HCEC 1CT (cell line): ENCODE data around the gene CDKAL1.
A peak's percentile ranks its signal among the peaks of the same experiment; 100 is the strongest.
"Not testable (repeated sequence)": the region's sequence is repeated elsewhere in the genome, so short reads cannot be mapped to it uniquely, and the experiment has no call there.

Experiments
- DNase-seq: peaks from one replicate; pipeline ENCODE4 v3.0.0-alpha.2; 2017

Gene CDKAL1

DNA sequence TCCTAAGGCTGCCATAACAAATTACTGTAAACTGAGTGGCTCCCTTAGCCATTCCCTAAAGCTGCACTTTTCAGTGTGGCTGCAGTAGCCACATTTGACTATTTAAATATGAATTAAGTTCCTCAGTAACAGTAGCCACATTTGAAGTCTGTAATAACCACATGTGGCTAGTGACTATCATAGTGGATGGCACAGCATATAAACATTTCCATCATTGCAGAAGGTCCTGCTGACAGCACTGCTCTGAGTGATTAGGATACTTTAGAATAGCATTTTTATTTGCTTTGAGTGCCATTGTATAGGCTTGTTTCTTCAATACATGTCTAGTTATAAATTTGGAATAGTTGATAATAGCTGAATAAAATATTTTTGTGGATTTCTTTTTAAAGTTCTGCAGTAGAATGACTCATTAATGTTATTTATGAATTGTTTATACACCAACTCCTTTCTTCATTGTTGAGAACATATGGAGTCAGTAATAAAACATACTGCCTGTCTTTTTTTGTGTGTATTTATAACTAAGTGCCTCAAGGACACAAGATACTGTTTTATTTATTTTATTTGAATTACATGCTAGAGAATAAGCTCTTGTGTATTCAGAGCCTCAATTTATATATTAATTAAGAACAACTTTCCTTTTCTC lies 217.2 kb downstream of the CDKAL1 start:
- peak; percentile 47 for DNase-seq

- peak; percentile 64 for DNase-seq
These were observed 221.4 kb downstream of the CDKAL1 start for GRCh38 chr6:20755631-20756030.

GRCh38 chr6:20756584-20757147 lies 222.4 kb downstream of the CDKAL1 start:
- DNase-seq = not testable (repeated sequence)

DNA sequence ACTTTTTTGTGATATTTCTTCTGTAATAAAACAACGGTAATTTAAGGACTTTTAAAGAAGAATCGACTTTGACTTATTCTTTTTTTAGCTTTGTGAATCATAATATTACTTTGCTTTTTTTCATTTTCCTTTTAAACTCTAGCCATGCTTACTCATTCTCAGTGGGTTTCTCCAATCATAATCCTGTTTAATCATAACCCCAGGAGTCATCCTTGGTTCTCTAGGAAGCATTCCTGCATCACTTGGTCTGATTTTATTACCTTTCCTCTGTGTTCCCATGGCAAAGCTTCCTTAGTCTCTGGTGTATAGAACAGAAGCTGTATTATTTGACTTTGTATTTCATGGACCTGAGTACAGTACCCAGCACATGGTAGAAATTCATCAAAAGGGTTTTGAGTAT lies 223.5 kb downstream of the CDKAL1 start:
- DNase-seq = peak; percentile 72

DNA sequence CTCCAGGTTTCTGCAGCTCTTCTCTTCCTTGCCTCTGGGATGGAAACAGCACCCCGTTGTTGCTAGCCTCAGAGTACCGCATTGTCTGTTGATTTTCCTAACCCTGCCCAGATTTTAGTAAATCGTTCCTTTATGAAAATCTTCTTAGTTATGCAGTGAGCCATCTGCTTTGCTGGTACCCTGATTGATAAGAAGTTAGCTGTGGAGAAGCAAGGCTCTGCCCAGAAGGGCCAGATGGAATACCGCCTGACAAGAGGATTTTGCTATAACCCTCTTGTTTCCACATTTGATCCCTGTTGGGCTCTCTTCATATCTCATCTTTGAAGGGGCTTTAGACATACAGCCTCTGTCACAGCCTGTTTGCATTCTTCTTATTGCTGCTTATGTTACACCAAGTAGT lies 229.0 kb downstream of the CDKAL1 start:
- DNase-seq = no peak

GRCh38 chr6:20769631-20770030 lies 235.4 kb downstream of the CDKAL1 start:
- no peak for DNase-seq

GRCh38 chr6:20770773-20771172 lies 236.5 kb downstream of the CDKAL1 start:
- DNase-seq = peak; percentile 7

DNA sequence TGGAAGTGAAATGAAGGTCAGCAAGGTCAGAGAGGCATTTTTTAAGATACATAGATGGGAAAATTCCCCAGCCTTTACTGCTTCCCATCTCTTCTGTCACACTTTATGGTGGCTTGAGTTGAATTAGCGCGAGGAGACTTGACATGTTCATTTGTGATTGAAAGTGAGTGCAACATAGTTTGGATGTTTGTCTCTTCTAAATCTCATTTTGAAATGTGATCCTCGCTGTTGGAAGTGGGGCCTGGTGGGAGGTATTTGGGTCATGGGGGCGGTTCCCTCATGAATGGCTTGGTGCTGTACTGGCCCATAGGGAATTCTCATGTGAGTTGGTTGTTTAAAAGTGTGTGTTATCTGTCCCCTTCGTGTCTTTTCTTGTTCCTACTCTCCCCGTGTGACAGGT lies 237.2 kb downstream of the CDKAL1 start:
- DNase-seq = no peak

- DNase-seq = no peak
These were observed 239.6 kb downstream of the CDKAL1 start for GRCh38 chr6:20773822-20774221.

DNA sequence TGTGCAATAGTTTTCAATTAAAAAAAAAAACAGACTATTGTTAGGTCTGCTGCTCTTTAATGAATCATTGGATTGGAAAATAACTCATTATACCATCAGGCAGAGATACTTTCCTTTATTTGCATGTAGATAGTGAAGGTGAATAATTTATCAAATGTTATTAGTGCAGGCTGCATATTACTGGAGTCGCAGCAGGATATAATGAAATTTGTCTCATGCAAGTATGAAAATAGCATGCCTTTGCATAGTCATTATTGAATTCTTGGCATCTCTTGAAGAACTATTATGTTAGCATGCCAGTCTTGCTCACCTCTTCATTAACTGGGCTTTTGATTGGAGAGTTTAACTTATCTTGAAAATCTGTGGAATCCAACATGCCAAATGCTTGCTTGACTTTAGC lies 241.7 kb downstream of the CDKAL1 start:
- DNase-seq = no peak

GRCh38 chr6:20777801-20778200 lies 243.5 kb downstream of the CDKAL1 start:
- DNase-seq = no peak

DNA sequence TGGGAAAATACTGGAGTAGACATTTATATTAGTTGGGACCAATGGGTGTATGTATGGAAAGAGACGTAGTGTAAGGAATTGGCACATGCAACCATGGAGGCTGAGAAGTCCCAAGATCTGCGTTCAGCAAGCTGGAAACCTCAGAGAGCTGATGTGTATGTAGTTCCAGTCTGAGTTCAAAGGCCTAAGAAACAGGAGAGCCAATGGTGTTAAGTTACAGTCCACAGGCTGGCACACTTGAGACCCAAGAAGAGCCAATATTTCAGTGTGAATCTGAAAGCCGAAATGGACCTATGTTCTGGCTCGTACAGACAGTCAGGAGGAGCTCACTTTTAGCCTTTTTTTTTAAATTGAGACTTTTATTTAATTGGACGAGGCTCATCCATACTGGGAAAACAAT lies 244.2 kb downstream of the CDKAL1 start:
- no peak for DNase-seq

DNA sequence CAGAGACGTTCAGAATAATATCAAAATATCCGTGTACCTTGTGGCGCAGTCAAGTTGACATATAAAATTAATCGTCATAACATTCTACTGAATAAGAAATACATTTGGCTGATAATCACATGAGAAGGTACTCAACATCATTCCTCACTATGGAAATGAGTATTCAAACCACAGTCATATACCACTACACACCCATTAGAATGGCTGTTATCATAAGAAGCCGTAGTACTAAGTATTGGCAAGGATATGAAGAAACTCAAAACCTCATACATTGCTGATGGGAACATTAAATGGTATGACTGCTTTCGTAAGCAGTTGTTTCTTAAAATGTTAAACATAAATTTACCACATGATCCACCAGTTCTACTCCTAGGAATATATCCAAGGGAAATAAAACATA lies 244.7 kb downstream of the CDKAL1 start:
- no peak for DNase-seq

DNA sequence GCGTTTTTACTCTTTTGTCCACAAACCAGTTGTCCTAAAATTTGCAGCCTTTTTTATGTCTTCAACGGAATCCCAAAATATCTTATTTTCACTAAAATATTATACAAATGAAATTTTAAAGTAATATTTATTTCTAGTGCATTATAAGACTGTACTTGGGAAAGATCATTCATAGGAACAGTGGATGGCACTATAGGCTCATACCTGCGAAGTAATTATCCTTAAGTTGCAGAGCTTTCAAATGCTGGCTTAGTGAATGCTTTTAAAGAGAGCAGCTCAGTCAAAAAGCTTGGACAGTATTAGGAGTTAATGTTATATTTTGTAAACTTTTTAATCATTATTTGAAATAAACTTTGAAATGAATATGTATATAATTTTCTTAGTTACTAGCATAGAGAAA lies 254.9 kb downstream of the CDKAL1 start:
- DNase-seq = no peak

DNA sequence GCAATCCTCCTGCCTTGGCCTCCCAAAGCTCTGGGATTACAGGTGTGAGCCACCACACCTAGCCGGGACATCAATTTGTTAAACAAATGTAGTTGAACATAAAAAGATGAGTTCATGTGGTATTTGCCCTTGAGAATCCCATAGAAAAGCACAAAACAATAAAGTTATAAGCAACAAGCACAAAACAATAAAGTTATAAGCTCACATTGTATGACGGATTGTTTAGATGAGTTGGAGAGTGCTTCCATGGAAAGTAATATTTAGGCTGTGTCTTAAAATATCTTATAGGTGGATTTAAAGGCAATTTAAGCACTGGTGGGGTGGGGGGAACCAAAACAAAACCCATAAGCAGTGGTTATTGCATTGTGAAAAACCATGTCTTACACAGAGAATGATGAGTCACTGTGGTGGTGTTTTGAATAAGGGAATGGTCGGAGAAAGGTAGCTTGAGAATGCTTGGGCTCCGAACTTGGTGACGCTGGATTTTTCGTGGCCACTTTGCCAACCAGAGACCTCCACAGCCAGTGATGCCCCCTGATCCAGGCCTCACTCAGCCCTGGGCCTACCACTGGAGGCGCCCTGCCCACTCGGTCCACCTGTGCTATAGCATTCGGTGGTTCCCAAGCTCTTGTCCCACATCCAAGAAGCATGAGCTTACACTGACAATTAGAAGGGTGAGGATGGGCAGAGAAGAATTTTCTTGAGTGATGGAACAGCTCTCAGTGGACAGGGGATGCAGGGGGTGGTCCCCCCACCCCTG lies 256.0 kb downstream of the CDKAL1 start:
- DNase-seq = no peak

DNA sequence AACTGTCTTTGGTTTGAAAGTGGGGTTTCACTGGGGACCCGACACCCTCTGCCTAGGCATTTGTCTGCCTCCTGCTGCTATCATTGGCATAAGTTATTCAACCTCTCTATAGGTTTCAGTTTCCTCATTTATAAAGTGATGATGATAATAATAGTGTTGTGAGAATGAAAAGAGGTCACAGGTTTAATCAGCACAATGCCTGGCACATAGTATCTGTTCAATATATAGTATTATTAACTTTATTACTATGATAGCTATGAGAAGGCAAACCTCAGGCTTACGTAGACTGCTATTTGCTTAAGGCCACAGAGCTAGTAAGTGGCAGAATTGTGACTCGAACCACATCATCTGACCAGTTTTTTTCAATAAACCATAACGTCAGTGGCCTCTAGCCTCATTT lies 256.8 kb downstream of the CDKAL1 start:
- DNase-seq = no peak

DNA sequence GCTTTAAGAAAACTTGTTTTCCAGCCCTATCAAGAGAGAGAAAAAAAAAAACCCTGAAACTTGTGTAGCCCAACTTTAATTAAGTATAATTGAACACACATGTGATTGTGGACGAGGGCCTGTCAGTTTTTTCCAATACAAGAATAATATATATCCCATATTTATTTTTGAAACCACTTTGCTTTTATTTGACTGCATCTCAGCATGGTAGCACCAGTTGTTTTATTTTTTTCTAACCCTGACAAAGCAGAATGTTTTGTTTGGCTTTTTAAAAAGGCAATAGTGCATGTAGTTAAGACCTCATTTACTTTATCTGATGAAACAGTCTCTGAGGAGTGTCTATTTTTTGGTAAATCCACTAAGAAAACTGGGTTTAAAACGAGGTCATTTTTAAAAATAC lies 257.7 kb downstream of the CDKAL1 start:
- DNase-seq = no peak

GRCh38 chr6:20793174-20793573 lies 258.9 kb downstream of the CDKAL1 start:
- DNase-seq = no peak

DNA sequence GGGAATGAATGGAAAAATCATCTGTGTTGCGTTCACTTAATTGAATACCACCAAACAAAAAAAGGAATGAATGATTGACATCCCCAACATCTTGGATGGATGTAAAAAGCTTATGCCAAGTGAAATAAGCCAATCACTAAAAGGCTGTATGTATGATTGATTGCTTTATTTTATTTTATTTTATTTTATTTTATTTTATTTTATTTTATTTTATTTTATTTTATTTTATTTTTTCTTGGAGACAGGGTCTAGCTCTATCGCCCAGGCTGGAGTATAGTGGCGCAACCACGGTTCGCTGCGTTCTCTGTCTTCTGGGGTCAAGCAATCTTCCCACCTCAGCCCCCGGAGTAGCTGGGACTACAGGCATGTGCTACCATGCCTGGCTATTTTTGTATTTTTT lies 263.3 kb downstream of the CDKAL1 start:
- no peak for DNase-seq

GRCh38 chr6:20800229-20800628 lies 266.0 kb downstream of the CDKAL1 start:
- no peak for DNase-seq

GRCh38 chr6:20800653-20801052 lies 266.4 kb downstream of the CDKAL1 start:
- no peak for DNase-seq

GRCh38 chr6:20801595-20801994 lies 267.3 kb downstream of the CDKAL1 start:
- no peak for DNase-seq

- no peak for DNase-seq
These were observed 268.3 kb downstream of the CDKAL1 start for GRCh38 chr6:20802596-20802995.

GRCh38 chr6:20805021-20805420 lies 270.8 kb downstream of the CDKAL1 start:
- DNase-seq = no peak
